ENCODE data around the gene CLDN4. TPM values are rescaled to one million over a fixed set of nuclear protein-coding genes. Genes with fewer than 3 reads are reported as not detected.

Gene CLDN4
- total RNA-seq, 1 experiment from 2014 or later: 0.11 TPM

DNA sequence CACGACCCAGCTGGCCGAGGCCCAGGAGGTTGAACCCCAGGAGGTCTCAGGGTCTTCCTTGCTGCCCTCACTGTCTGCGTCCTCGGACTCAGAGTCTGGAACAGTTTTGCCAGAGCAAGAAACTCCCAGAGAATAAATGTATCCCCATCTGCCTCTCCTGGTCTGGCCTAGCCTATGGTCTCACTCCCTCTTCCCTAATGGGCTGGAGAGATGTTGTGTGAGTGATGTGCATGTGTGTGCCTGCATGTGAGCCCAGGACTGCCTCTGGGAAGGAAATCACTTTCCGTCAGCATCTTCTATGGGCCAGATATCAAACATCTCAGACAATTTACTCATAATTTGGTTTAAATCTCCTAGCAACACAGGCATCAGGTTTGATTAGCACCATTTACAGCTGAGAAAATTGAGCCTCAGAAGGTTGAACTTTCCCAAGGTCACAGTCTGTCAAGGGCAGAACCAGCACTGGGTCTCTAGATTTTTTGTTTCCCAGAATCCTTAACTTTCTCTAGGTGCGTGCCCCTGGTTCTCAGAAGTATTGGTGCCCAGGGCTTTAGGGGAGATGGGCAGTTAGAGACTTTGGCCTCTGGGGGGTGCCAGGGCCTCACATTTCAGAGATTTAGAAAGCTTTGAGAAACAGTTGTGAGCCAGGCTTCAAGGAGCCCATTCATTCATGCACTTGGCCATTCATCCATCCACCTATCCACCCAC lies 35.1 kb downstream of the CLDN4 start:
- H3K27me3 ChIP-seq (replicated peaks; ENCODE audit: insufficient read depth, low read depth, low read length, poor library complexity): no peaks in the 10 kb centered on the region
- H3K9me3 ChIP-seq (ENCODE audit: low read depth, low read length, poor library complexity, severe bottlenecking): no peaks in the 10 kb centered on the region
- intact Hi-C loops (cut with micrococcal nuclease; ENCODE audit: unreplicated experiment): loop anchor here (2.0 to 10.0 kb wide), 3 partner anchors 161 to 539 kb away; no protein-coding TSS in a partner anchor
- DNase-seq (ENCODE audit: low spot score): peak; percentile 58
- TF ChIP-seq, protein P1, sequence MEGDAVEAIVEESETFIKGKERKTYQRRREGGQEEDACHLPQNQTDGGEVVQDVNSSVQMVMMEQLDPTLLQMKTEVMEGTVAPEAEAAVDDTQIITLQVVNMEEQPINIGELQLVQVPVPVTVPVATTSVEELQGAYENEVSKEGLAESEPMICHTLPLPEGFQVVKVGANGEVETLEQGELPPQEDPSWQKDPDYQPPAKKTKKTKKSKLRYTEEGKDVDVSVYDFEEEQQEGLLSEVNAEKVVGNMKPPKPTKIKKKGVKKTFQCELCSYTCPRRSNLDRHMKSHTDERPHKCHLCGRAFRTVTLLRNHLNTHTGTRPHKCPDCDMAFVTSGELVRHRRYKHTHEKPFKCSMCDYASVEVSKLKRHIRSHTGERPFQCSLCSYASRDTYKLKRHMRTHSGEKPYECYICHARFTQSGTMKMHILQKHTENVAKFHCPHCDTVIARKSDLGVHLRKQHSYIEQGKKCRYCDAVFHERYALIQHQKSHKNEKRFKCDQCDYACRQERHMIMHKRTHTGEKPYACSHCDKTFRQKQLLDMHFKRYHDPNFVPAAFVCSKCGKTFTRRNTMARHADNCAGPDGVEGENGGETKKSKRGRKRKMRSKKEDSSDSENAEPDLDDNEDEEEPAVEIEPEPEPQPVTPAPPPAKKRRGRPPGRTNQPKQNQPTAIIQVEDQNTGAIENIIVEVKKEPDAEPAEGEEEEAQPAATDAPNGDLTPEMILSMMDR (conservative IDR thresholded peaks at IDR 0.05; ENCODE audit: low read depth, low read length): peak; percentile 60
- TF ChIP-seq EZH2 (IDR thresholded peaks at IDR 0.05; ENCODE audit: borderline replicate concordance, low read depth, low read length, poor library complexity, severe bottlenecking): no peak
- BruUV-seq (replicated peaks): no TSS peak
- H3K36me3 ChIP-seq (ENCODE audit: insufficient read depth, low read length, poor library complexity, severe bottlenecking): no peaks in the 10 kb centered on the region
- H3K4me3 ChIP-seq (ENCODE audit: low read depth, low read length, poor library complexity, severe bottlenecking): no peak overlapping the region
- H3K4me1 ChIP-seq (ENCODE audit: insufficient read depth, low read length, poor library complexity, severe bottlenecking): no peaks in the 10 kb centered on the region
- no peak overlapping the region for H3K27ac ChIP-seq (ENCODE audit: low read depth, low read length, poor library complexity, severe bottlenecking)
- POLR2A ChIA-PET (ENCODE audit: low non-redundant PET): no interaction called here
- CTCF ChIA-PET: interaction anchor here (0.6 kb wide), 1 partner anchor 161 kb away, joined by 4 read pairs; no protein-coding TSS in a partner anchor

DNA sequence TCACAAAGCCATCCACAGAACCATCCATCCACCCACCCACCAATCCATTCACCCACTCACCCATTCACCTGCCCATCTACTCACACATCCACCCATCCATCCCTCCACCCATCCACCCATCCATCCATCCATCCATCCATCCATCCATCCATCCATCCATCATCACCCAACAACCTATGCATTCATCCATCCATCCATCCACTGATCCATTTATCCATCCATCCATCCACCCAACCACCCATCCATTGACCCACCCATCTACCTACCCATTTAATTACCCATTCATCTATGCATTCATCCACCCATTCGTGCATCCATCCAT lies 35.6 kb downstream of the CLDN4 start:
- Histone ChIP-seq H3K27me3 (replicated peaks; ENCODE audit: insufficient read depth, low read depth, low read length, poor library complexity) (no peaks in the 10 kb centered on the region), H3K4me1 (ENCODE audit: insufficient read depth, low read length, poor library complexity, severe bottlenecking) (no peaks in the 10 kb centered on the region), H3K4me3 (ENCODE audit: low read depth, low read length, poor library complexity, severe bottlenecking) (no peak overlapping the region), H3K36me3 (ENCODE audit: insufficient read depth, low read length, poor library complexity, severe bottlenecking) (no peaks in the 10 kb centered on the region), H3K9me3 (ENCODE audit: low read depth, low read length, poor library complexity, severe bottlenecking) (no peaks in the 10 kb centered on the region), H3K27ac (ENCODE audit: low read depth, low read length, poor library complexity, severe bottlenecking) (no peak overlapping the region)
- BruUV-seq (replicated peaks): no TSS peak
- TF ChIP-seq, protein P1 (conservative IDR thresholded peaks at IDR 0.05; ENCODE audit: low read depth, low read length): no peak
- TF ChIP-seq EZH2 (IDR thresholded peaks at IDR 0.05; ENCODE audit: borderline replicate concordance, low read depth, low read length, poor library complexity, severe bottlenecking): no peak
- no peak for DNase-seq (ENCODE audit: low spot score)
- ChIA-PET CTCF (interaction anchor here (0.6 kb wide), 1 partner anchor 160 kb away, joined by 4 read pairs; no protein-coding TSS in a partner anchor), POLR2A (ENCODE audit: low non-redundant PET) (no interaction called here)
- intact Hi-C loops (cut with micrococcal nuclease; ENCODE audit: unreplicated experiment): loop anchor here (2.0 to 10.0 kb wide), 3 partner anchors 160 to 538 kb away; no protein-coding TSS in a partner anchor

DNA sequence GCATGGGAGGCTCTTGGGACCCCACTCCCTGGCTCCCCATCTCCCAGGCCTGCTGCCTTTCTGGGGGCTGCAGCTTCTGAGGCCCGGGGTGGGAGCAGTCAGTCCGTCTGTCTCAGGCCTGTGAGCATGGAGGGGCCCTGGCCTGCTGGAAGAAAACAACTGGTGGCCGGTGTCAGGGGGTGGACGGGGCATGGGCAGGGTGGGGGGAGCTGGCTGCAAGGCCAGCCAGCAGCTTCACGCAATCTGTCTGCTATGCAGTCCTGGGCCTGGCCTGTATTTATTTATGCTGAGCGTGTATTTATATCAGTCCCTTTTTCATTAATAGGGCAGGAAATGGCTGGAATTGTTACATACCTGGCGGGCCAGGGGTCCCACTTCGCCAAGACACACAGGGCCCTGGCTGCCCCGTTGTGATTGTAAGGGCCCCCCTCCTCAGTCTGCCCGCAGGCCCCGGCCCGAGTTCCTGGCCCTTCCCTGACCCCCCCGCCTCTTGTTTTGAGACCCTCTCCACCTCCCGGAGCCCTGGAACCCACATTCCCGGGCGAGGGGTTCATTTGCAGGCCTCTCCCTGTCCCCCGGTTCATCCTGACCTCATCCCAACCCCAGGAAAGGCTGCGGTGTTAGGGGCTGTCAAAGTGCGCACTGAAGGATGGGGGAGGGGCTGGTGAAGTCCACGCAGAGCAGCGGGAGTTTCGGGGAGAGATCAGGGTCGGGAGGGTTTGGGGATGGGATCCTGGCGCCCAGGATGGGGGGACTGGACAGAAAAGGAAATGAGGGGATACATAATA lies 38.4 kb downstream of the CLDN4 start:
- no peak for TF ChIP-seq EZH2 (IDR thresholded peaks at IDR 0.05; ENCODE audit: borderline replicate concordance, low read depth, low read length, poor library complexity, severe bottlenecking)
- TF ChIP-seq, protein P1 (conservative IDR thresholded peaks at IDR 0.05; ENCODE audit: low read depth, low read length): no peak
- intact Hi-C loops (cut with micrococcal nuclease; ENCODE audit: unreplicated experiment): loop anchor here (10.0 kb wide), 2 partner anchors 336 to 536 kb away; no protein-coding TSS in a partner anchor
- Histone ChIP-seq H3K9me3 (ENCODE audit: low read depth, low read length, poor library complexity, severe bottlenecking) (no peaks in the 10 kb centered on the region), H3K36me3 (ENCODE audit: insufficient read depth, low read length, poor library complexity, severe bottlenecking) (no peaks in the 10 kb centered on the region), H3K27me3 (replicated peaks; ENCODE audit: insufficient read depth, low read depth, low read length, poor library complexity) (no peaks in the 10 kb centered on the region), H3K4me3 (ENCODE audit: low read depth, low read length, poor library complexity, severe bottlenecking) (no peak overlapping the region), H3K27ac (ENCODE audit: low read depth, low read length, poor library complexity, severe bottlenecking) (no peak overlapping the region), H3K4me1 (ENCODE audit: insufficient read depth, low read length, poor library complexity, severe bottlenecking) (peaks cover 4% of the 10 kb centered on the region)
- no TSS peak for BruUV-seq (replicated peaks)
- ChIA-PET POLR2A (ENCODE audit: low non-redundant PET) (no interaction called here), CTCF (no interaction called here)
- no peak for DNase-seq (ENCODE audit: low spot score)

Measured in A673 (cell line).